ENCODE measurements around the gene HTR3B.
"Not testable (repeated sequence)": the region's sequence is repeated elsewhere in the genome, so short reads cannot be mapped to it uniquely, and the experiment has no call there.

Gene HTR3B

DNA sequence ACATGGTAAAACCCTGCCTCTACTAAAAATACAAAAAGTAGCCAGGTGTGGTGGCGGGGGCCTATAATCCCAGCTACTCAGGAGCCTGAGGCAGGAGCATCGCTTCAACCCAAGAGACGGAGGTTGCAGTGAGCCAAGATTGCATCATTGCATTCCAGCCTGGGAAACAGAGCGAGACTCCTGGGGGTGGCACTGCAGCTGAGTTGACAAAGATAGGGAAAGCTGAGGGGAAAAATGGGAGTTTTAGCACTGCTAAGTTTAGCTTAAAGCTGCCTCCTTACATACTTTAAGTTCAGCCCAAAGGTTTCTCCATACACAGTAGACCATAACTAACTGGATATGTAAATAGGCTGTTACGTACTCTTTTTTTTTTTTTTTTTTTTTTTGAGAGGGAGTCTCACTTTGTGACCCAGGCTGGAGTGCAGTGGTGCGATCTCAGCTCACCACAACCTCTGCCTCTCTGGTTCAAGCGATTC is 20.2 kb upstream of the HTR3B start:
- DNase-seq (ENCODE audit: low read depth in 2 of 2) = no peak

DNA sequence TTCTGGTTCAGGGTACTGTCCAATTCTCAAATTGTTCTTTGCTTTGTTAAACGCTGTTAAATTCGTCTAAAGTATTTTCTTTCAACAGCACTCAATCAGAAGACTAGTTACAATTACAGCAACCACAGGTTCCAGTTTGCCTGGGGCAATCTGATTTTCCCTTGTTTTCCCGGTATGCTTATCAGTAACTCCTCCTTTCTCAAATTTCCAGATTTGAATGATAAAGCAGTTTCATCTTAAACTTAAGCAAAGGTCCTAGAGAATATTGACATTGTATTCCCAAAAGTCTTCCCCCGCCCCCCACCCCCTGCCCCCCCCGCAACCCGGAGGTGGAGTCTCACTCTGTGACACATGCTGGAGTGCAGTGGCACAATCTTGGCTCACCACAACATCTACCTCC is 18.7 kb upstream of the HTR3B start:
- no peak for DNase-seq (ENCODE audit: low read depth in 2 of 2)

DNA sequence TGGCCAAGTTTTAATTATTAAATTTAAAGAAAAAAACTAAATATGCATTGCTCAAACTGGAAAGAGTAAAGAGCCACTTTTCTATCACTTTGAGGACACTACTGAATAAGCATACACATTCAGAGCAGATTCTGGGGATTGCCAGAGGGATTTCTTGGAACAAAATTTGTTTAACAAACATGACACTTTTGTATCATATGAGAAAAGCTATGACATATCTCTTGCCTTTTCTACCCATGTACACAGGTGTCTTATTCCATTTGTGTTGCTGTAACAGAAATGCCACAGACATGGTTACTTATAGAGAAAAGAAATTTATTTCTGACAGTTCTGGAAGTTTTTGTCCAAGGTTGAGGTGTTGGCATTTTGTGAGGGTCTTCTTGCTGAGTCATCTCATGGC is 15.7 kb upstream of the HTR3B start:
- DNase-seq (ENCODE audit: low read depth in 2 of 2) = no peak

DNA sequence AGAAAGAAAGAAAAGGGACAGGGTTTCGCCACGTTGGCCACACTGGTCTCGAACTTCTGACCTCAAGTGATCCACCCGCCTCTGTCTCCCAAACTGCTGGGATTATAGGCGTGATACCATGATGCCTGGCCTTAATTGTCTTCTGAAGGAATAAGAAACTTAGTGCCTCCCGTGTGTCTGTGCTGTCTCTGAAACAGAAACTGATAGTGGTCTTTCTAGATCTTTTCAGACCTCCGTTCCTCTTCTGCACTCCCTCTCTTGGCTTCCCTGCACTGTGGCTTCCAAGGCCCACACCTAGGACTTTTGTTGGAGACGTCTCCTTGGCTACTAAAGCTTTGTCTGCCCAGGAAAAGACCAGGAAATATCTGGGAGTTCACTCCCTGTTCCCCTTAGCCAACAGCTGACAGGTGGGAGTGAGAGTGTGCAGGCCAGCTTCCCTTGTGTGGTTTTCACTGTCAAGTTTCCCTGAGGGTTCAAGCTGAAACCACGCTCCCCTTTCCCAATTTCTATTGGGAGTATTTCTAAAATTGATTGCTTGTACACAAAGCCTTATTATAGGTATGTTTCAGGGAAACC is 10.1 kb upstream of the HTR3B start:
- DNase-seq (ENCODE audit: low read depth in 2 of 2) = no peak

DNA sequence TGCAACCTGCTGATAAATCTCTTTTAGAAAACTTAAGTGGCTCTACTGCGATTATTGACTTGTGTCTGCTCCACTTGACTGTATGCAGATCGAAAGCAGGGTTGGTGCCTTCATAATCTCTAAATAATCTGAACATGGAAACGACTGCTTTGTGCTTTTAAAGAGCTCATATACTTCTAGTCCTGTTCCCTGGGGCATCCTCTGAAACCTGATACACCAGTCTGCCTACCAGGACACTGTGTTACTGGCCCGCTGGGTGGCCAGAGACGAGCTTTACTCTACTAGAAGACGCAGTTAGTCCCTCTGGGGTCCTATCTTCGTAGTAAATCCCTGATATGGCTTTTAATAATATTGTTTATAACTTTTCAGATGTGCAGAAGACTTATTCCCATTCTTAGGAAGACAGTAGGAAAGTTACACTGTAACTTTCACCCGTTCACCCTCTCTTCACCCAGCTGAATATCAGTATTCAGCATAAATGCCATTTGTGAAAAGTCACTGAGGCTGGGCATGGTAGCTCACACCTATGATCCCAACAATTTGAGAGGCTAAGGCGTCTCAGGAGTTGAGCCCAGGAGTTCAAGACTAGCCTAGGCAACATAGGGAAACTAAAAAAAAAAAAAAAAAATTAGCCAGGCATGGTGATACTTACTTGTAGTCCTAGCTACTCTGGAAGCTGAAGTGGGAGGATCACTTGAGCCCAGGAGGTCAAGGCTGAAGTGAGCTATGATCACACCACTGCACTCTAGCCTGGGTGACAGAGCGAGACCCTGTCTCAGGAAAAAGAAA is 9.0 kb upstream of the HTR3B start:
- DNase-seq (ENCODE audit: low read depth in 2 of 2) = no peak

DNA sequence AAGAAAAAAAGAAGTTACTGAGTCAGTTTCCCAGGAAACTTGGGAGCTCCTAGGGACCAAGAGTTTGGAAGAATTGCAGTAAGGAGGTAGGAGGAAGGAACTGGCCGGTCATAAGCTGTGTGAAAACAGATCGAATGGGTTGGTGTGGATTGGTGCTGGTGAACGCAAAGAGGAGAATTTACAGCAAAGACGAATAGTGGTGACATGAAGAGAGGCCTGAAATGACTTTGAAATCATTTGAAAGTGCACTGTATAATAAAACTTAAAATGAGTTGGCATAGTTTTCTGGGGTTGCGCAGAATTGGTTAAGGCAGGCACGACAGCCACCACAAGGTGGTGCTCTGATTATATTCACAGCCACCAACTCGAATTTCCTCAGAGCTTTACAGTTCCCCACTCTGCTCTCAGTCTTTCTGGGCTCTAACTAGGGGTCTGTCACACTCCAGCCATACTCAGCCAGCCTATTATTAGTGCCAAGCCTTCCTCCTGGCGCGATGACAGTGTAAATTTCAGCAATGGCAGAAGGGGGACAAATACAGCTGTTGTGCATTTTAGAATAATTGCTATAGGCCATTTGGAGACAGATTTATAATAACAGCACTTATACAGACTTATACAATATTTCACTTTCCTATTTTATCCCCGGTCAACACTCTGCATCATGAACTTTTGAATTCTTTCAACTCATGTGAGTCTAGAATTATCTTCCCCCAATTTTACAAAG is 8.3 kb upstream of the HTR3B start:
- no peak for DNase-seq (ENCODE audit: low read depth in 2 of 2)

DNA sequence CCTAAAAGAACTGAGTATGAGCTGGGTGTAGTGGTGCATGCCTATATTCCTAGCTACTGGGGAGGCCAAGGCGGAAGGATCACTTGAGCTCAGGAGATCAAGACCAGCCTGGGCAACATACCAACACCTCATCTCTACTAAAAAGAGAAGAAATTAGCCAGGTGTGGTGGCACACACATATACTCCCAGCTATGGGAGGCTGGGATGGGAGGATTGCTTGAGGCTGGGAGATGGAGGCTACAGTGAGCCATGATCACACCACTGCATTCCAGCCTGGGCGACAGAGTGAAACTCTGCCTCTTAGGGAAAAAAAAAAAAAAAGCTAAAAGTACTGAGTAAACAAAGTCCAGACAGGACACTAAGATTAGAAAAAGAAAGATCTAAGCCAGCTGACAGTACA is 3.5 kb upstream of the HTR3B start:
- no peak for DNase-seq (ENCODE audit: low read depth in 2 of 2)

DNA sequence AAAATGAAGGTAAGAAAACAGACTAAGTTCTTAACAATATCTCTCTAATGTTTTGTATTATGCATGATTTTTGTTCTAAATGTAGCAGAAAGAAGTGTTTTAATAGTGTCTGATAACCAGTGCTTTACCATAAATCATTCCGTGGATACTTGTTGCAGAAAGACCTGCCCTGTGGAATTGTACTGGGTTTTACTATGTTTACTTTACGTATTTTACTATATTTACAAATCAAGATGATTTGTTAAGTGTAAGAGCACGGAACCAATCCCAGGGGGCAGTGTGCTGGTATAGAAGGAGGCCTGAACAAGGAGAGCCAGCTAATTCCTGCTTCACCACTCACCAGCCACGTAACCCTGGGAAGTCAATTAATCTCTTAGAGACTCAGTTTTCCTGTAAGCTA is 1.4 kb downstream of the HTR3B start:
- no peak for DNase-seq (ENCODE audit: low read depth in 2 of 2)

DNA sequence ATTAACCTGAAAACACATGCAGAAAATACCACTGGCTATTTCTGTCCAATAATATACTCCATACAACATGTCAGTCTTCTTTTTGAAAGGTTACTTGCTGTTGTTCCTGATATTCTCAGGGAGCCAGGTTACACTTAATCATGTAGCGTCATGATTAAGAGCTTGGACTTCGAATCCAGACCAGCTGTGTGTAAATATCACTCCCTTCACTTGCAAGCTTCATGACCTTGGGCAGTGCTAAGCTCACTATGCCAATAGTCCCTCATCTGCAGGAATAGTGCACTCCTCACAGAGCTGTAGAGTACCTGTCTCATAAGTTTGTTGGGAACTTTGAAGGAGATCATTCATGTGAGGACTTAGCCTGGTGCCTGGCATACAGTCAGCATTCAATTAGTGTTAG is 1.9 kb downstream of the HTR3B start:
- no peak for DNase-seq (ENCODE audit: low read depth in 2 of 2)

DNA sequence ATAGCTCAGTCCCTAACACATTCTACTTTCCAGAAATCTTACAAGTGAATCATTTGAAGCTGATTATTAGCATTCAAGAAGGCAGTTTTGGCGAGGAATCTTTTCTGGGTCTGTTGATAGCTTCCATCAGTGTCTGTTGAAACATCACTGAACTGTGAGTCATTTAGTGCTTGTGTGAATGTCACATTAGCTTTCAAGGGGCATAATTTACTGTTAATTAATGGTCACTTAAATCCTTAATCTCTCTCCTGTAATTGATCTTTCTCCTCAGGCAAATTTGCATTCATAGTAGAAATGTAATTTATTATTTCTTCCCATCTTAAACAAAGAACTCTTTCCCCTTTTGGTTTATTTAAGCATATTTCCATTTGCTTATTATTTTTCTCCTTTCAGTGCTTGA is 2.6 kb downstream of the HTR3B start:
- DNase-seq (ENCODE audit: low read depth in 2 of 2) = no peak

DNA sequence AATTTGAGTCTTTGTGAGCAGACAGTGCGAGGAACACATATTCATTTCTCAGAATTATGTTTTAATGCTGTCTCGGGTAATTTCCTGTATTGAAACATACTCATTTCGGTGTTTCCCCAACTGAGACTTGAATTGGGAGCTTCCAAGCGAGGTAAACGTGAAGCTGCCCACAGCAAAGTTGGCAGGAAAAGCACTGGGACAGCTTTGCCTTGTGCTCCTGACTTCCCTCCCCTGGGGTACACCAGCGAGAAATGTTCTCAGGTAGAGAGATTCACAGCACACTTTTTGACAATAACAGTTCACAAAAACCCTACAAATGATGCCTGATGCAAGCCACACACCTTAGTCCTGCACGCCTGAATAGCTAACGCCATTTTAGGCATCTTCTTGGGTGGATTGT is 3.1 kb downstream of the HTR3B start:
- no peak for DNase-seq (ENCODE audit: low read depth in 2 of 2)

DNA sequence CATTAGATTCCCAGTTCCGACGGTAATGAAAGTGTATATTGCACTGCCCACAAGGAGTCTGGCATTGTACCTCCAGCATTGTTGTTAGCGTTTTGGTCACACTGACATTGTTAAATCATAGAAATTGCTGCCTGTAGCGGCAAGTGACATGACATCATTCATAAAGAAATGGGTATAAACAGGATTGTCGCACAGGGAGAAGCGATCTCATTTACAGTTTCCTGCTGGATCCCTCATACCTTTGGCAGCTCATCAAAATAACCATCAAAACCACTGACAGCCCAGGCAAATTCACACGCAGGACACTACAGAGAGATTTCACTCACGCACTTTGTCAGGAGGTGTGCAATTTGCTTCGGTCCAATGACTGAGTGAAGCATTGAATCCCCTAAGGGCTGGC is 3.5 kb downstream of the HTR3B start:
- DNase-seq (ENCODE audit: low read depth in 2 of 2) = no peak

DNA sequence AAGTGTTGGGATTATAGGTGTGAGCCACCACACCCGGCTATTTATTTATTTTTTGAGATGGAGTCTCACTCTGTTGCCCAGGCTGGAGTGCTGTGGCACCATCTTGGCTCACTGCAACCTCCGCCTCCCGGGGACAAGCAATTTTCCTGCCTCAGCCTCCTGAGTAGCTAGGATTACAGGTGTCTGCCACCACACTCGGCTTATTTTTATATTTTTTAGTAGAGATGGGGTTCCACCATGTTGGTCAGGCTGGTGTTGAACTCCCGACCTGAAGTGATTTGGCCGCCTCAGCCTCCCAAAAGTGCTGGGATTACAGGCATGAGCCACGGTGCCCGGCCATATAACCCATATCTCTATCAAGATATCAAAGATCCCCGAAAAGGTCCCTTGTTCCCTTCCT is 6.9 kb downstream of the HTR3B start:
- not testable (repeated sequence) for DNase-seq (ENCODE audit: low read depth in 2 of 2)

DNA sequence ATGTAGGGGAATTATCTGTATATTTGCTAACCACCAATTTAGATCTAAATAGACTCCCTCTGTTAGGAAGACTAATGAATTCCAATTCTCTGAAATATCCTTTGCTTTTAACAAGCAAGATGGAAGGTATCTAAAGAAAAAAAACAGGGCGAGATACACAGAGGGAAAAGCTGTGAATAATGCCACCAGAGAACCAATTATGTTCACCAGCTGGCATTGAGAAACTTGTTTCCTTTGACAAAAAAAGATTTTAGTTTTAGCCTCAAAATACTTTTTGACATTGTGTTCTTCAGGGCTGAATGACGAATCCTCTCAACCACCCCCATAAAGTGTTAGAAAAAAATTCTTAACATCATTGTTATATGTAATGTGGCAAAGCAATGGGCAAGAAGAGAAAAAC is 19.0 kb downstream of the HTR3B start:
- DNase-seq (ENCODE audit: low read depth in 2 of 2) = no peak

DNA sequence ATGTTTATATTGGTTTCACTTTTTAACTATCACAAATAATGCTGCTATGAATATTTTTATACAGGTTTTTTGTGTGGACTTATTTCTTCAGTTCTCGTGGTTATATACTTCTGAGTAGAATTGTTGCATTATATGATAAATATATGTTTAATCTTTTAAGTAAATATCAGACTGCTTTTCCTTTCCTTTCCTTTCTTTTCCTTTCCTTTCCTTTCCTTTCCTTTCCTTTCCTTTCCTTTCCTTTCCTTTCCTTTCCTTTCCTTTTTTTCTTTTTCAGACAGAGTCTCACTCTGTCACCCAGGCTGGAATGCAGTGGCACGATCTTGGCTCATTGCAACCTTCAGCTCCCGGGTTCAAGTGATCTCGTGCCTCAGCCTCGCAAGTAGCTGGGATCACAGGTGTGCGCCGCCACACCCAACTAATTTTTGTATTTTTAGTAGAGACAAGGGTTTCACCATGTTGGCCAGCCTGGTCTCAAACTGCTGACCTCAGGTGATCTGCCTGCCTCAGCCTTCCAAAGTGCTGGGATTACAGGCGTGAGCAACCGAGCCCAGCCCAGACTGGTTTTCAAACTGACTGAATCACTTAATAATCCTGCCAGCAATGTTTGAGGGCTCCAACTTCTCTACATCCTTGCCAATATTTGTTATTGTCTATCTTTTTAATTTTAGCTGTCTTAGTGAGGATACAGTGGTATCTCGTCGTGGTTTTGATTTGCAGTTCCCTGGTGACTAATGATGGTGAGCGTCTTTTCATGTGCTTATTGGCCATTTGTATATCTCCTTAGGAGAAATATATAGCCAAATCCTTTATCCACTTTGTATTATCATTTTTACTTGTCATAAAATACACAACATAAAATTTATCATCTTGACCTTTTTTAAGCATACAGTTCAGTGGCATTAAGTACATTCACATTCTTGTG is 21.9 kb downstream of the HTR3B start:
- DNase-seq (ENCODE audit: low read depth in 2 of 2) = no peak

DNA sequence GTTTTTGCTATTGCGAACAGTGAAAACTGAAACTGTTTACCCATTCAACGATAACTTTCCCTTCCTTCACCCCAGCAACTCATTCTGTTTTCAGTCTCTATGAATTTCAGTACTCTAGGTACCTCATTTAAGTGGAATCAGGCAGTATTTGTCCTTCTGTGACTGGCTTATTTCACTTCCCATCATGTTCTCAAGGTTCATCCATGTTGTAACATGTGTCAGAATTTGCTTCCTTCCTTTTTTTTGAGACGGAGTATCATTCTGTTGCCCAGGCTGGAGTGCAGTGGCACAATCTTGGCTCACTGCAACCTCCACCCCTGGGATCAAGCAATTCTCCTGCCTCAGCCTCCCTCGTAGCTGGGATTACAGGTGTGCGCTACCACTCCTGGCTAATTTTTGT is 23.7 kb downstream of the HTR3B start:
- no peak for DNase-seq (ENCODE audit: low read depth in 2 of 2)

DNA sequence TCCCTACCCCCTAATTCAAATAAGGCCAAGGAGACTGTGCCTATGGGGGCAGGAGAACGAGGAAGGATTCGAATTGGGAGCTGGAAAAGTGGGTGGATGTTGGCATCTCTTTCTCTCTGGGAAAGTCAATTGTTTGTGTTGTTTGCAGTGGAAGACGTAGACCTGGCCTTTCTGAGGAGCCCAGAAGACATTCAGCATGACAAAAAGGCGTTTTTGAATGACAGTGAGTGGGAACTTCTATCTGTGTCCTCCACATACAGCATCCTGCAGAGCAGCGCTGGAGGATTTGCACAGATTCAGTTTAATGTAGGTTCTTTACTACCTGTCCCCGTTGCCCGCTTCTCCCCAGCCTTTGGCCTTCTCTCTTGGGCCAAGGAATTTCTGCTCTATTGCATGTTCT is 28.2 kb downstream of the HTR3B start:
- DNase-seq (ENCODE audit: low read depth in 2 of 2) = no peak

DNA sequence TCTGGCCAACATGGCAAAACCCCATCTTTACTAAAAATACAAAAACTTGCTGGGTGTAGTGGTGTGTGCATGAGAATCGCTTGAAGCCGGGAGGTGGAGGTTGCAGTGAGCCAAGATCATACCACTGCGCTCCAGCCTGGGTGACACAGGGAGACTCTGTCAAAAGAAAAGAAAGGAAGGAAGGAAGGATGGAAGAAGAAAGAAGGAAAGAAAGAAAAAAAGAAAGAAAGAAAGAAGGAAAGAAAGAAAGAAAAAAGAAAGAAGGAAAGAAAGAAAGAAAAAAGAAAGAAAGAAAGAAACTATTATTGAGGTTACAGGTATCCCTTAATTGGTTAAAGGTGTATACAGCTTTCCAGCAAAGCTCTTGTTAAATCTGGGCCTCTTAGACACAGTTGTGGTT is 29.6 kb downstream of the HTR3B start:
- not testable (repeated sequence) for DNase-seq (ENCODE audit: low read depth in 2 of 2)

DNA sequence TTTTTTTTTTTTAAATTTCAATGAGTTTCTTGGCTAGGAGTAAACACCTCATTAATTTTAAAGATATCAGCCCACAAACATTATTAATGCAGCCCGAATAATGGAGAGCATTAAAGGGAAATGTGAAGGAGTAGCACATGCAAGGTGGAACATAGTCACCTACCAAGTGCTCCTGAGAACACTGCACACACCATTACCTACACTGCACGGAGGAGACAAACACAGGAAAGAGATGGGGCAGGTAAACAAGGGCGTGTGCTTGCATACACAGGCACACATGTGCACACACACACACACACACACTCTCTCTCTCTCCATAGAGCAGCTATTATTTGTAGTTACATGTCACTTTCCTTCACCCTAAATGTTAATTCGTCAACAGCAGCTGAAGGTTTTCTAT is 30.2 kb downstream of the HTR3B start:
- DNase-seq (ENCODE audit: low read depth in 2 of 2) = no peak

DNA sequence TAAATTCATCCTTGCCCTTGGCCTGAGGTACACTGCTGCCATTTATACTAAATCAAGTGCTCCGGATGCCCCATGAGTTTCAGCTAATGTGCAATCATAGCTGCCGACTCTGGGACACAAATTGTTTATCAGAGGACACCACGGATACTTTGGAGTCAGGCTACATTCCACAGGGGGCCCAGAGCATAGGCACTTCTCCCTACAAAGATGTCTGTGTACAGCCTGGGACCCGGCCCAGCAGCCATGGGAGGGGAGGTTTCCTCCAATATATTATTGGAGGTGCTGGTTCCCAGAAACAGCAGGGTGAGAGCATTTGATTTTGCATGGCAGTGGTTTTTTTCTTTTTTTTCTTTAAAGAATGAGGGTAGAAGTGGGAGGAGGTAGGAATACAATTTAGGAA is 31.3 kb downstream of the HTR3B start:
- DNase-seq (ENCODE audit: low read depth in 2 of 2) = no peak

DNA sequence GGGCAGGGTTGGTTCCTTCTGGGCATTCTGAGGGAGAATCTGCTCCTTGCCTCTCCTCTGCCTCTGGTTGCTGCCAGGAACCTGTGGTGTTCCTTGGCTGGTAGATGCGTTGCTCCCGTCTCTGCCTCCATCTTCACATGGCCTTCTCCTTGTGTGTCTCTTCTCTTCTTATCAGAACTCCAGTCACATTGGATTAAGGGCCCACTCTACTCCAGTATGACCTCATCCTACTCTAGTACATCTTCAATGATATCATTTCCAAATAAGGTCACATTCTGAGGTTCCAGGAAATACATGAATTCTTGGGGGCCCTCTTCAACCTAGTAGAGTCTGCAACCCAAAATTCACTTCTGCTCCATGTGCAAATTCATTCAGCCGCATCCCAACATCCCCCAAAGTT is 33.3 kb downstream of the HTR3B start:
- DNase-seq (ENCODE audit: low read depth in 2 of 2) = no peak

DNA sequence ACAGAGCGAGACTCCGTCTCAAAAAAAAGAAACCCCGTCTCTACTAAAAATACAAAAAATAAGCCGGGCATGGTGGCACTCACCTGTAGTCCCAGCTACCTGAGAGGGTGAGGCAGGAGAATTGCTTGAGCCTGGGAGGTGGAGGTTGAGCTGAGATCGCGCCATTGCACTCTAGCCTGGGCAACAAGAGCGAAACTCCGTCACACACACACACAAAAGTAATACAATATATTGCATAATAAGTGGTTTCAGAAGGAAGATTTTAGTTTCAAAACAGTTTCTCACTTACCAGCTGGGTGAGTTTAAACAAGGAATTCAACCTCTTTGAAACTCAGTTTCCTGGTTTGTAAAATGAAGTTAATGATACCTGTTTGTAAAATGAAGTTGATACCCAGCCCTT is 37.7 kb downstream of the HTR3B start:
- no peak for DNase-seq (ENCODE audit: low read depth in 2 of 2)
